ENCODE results near the gene ZNF302.
A peak's percentile ranks its signal among the peaks of the same experiment; 100 is the strongest.
"Not testable (repeated sequence)": the region's sequence is repeated elsewhere in the genome, so short reads cannot be mapped to it uniquely, and the experiment has no call there.

Gene ZNF302

DNA sequence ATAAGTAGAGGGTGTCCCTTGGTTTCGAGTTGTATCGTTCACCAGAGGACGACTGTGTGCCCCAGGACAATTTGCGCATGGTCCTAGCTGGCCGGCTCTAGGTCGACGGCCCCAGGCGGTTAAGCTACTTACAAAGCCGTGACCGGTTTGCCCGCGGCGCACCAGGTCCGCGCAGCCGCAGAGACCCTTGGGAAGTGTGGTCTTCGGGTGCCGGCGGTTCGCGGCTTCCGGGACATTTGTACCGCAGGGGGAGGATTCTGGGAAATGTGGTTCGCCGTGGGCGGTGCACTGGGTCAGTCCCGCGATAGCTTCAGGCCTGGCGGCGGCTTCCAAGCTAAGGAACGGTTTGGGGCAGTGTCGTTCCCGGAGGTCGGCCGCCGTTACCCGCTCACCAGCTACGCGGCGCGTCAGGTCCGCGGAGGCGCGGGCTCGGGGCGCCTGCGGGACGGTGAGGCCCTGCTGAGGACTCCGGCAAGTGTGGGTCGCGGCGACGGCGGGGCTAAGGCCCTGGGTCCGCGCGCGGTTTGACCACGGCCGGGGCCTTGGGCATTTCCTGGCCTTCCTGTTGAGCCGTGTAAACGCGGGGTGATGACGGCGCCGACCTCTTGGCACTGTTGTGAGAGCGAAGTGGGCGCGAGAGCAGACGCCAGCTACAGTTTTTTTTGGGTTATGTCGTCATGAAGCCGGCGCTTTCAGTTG lies at the start of gene ZNF302:
Gene ZNF302, plus strand, starts transcription at position 293 of the 699 bp plus-strand sequence. CDS start 1,127 bp downstream, outside the sequence.
- DNase-seq = peak; percentile 93

- DNase-seq = no peak
Observed at GRCh38 chr19:34633802-34634201, 43.7 kb upstream of the ZNF302 start.

- DNase-seq = peak; percentile 73
Observed at GRCh38 chr19:34639491-34640085, 37.9 kb upstream of the ZNF302 start.

- DNase-seq = no peak
Observed at GRCh38 chr19:34642241-34642640, 35.2 kb upstream of the ZNF302 start.

DNA sequence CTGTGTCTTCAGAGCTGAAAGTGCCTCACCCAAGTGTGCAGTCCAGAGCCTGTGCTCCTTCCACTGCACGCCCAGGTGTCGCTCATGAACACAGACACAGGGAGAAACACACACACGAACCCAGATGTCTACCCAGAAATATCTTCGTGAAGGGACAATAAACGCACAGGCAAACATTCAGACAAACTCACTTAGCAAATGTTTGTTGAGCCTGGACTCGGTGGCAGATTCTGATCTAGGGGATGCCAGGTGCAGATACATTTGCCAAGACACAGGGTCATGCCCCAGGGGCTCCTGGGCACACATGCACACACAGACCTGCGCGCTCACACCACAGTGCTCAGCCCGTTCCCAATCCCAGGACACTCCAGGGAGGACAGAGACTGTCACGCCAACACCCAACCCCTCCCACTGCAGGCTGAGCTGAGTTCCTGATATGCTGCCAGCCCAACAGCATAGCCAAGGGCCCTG lies 32.5 kb upstream of the ZNF302 start:
- no peak for DNase-seq

DNA sequence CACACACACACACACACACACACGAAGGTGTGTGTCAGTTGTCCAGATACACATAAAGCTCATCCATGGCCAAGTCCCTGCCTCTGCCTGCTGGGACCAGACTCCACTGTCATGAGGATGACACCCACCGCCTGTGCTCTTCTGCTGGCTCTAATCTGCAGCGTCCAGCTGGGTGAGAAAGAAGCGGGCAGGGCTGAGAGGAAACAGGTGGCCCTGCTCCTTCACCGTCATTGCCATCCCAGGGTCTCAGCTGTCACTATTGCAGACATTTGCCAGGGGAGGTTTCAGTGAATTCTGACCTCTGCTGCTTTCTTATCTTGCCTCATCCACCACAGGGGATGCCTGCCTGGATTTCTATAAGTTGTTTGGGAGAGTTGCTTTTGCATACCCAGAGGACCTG lies 31.9 kb upstream of the ZNF302 start:
- DNase-seq = no peak

DNA sequence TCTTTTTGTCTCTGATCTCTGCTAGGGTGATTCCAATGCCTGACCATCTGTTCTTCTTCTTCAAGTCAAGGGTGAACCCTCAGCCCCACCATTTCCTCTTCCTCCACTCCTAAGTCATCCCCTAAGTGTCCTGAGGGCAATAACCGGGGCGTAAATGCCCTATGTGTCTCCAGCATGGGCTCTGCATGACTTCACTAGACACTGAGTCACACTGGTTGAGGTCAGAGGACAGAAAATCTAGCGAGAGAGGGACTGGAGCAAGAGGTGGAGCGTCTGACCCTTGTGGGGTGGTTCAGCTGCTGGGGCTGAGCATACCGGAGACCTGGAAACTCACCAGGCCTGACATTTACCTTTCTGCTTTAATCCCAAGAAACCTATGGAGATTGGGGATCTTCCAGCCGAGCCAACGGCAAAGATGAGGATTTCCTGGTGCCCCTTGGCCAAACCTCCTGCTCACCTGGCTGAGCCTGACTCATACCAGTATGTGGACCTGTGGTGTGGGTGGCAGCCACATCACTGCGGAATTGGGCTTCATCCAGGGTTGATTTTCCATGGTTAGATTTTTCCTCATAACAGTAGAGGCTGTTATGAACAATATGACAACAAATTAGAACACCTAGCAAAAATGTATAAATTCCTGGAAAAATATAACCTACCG lies 27.5 kb upstream of the ZNF302 start:
- no peak for DNase-seq

DNA sequence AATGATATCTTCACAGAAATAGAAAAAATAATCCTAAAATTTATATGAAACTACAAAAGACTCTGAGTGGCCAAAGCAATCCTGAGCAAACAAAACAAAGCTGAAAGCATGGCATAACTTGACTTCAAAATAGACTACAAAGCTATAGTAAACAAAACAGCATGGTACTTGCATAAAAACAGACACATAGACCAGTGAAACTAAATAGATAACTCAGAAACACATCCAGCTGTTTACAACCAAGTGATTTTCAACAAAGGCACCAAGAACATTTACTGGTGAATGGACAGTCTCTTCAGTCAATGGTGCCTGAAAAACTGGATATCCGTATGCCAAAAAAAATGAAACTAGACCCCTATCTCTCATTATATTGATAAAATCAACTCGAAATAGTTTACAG lies 25.7 kb upstream of the ZNF302 start:
- no peak for DNase-seq

DNA sequence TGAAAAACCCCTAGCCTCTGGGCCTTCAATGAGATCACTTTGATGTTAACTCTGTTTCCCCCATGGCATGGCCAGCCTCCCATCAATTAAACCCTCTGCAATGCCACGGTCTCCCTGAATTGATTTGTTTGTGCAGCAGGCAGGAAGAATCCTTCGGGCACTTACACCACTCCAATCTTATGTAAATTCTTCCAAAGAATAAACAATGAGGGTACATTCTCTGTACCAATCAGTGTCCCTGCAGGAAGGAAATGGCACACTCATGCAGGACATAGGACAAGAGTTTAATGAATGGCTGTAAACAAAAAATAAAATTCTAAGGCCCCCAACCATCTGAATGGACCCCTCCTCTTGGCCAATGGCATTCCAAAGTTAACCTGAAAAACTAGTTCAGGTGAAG lies 22.7 kb upstream of the ZNF302 start:
- DNase-seq = no peak

GRCh38 chr19:34655651-34656050 lies 21.8 kb upstream of the ZNF302 start:
- DNase-seq = no peak

DNA sequence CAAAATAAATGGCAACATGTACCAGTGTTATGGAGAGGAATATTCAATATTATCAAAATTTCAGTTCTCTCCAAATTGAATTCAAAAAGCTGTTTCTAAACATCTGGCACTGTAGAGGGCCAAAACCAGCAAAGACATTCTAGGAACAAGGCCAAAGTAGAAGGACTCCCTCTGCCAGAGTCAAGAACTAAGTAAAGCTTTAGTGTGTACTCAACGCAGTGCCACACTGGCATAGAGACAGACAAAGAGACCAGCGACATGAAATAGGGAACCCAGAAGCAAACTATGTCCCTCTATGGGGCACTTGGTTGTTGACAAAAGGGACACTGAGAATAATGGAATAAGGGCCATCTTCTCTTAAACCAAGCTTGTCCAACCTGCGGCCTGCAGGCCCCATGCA lies 16.1 kb upstream of the ZNF302 start:
- DNase-seq = no peak

- no peak for DNase-seq
Observed at GRCh38 chr19:34662919-34663318, 14.6 kb upstream of the ZNF302 start.

GRCh38 chr19:34664168-34664567 lies 13.3 kb upstream of the ZNF302 start:
- no peak for DNase-seq

GRCh38 chr19:34664870-34665269 lies 12.6 kb upstream of the ZNF302 start:
- no peak for DNase-seq

GRCh38 chr19:34665275-34665674 lies 12.2 kb upstream of the ZNF302 start:
- DNase-seq = not testable (repeated sequence)

DNA sequence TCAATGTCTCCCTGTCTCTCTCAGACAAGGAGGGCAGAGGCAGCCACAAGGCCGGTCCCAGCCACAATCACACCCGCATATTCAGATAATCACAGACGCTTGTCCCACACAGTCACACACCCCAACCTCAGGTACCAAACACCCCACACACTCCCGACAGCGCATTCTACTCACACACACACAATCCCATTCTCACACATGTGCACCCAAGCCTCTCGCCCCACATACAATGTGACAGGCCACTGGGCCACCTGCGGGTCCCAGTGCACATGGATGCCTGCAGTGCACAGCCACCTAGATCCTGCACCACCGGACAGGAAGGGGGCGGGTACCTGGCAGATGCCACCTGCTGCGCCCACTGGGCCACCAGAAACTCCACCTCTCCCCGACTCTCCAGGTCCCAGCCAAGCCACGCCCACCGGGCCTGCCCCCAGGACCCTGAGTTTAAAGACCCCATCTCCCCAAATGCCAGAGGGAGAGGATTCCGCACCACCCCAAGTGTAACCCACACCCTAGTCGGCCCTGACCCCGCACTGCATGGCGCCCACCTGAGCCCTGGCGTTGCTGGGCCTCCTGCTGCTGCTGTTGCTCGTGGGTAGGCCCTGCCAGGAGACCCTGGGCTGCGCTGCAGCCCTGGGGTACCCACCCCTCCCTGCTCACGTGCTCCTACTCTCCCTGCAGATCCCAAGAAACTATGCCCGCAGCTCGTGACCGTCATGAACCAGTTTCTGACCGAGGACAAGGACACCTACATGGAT lies 11.1 kb upstream of the ZNF302 start:
- DNase-seq = no peak

- DNase-seq = no peak
Observed at GRCh38 chr19:34666958-34667265, 10.6 kb upstream of the ZNF302 start.

DNA sequence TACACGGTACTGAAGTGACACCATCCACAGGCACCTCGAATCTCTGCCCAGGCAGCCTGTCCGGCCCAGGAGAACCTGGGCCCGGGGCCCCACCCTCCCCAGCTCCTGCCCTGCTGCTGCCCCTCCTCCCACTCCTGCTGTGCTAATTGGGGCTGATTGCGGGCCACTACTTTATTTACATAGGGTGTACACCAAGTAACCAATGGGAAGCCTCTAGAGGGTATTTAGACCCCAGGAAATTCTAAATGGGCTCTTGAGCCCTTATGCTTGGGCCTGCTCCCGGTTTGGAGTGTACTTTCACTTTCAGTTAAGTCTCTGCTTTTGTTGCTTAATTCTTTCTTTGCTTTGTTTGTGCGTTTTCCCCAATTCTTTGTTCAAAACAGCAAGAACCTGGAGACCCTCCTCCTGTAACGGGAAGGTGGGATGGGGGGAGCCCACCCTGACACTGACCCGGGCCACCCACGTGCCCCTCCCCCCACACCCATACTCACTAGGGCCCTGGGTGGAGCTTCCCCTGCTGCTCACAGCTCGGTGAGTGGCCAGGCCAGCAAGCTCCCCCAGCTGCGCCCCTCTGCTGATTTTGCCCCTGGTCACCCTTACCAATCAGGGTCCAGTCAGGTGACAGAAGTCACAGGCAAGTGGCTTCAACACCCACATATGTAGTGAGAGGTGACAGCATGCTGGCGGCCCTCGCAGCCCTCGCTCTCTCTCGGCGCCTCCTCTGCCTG lies 10.0 kb upstream of the ZNF302 start:
- peak; percentile 39 for DNase-seq

DNA sequence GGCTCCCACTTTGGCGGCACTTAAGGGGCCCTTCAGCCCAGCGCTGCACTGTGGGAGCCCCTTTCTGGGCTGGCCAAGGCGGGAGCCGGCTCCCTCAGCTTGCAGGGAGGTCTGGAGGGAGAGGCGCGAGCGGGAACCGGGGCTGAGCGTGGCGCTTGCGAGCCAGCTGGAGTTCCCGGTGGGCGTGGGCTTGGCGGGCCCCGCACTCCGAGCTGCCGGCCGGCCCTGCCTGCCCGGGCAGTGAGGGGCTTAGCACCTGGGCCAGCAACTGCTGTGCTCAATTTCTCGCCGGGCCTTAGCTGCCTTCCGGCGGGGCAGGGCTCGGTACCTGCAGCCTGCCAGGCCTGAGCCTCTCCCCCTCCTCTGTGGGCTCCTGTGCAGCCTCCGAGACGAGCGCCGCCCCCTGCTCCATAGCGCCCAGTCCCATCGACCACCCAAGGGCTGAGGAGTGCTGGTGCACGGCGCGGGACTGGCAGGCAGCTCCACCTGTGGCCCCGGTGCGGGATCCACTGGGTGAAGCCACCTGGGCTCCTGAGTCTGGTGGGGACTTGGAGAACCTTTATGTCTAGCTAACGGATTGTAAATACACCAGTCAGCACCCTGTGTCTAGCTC lies 9.3 kb upstream of the ZNF302 start:
- DNase-seq = not testable (repeated sequence)

GRCh38 chr19:34668690-34669089 lies 8.8 kb upstream of the ZNF302 start:
- DNase-seq = not testable (repeated sequence)

DNA sequence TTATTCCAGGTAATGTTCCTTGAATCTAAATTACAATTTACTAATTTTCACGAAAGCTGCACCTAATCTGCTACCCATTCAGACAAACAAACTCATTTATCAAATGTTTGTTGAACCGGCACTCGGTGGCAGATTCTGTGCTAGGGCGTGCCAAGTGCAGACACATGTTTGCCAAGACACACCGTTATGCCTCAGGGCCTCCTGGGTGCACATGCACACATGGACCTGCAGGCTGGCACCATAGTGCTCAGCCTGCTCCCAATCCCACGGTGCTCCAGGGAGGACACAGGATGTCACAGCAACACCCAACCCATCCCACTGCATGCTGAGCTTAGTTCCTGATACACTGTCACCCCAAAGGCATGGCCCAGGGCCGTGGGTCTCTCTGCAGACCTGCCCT lies 8.2 kb upstream of the ZNF302 start:
- no peak for DNase-seq

- DNase-seq = no peak
Observed at GRCh38 chr19:34671972-34672371, 5.5 kb upstream of the ZNF302 start.

Data from NCI-H1105 (cell line).